Skeletal muscle satellite cell (primary cell): ENCODE measurements around the gene RPL22L1.
"Not testable (repeated sequence)": the region's sequence is repeated elsewhere in the genome, so short reads cannot be mapped to it uniquely, and the experiment has no call there.

ENCODE experiments used
- H3K27me3 ChIP-seq: 2 replicates; pipeline ENCODE4 v1.7.0; 2013; ENCODE audit warnings: low read length; ENCODE audit not compliant: control insufficient read depth, insufficient read depth
- H3K36me3 ChIP-seq: 2 replicates; pipeline ENCODE4 v1.7.0; 2013; ENCODE audit warnings: mild to moderate bottlenecking, control low read depth, low read length; ENCODE audit not compliant: insufficient read depth
- H3K4me1 ChIP-seq: 2 replicates; pipeline ENCODE4 v1.7.0; 2013; ENCODE audit warnings: low read length; ENCODE audit not compliant: control insufficient read depth, insufficient read depth
- H3K4me2 ChIP-seq: 2 replicates; pipeline ENCODE4 v1.7.0; 2013; ENCODE audit warnings: mild to moderate bottlenecking, low read length
- H3K4me3 ChIP-seq: 2 replicates; pipeline ENCODE4 v1.7.0; 2013; ENCODE audit warnings: low read length
- H3K9ac ChIP-seq: 2 replicates; pipeline ENCODE4 v1.7.0; 2013; ENCODE audit warnings: mild to moderate bottlenecking, low read depth, low read length, moderate library complexity
- H3K9me3 ChIP-seq: replicated peaks from 2 replicates; pipeline ENCODE4 v1.7.0; 2013; ENCODE audit warnings: mild to moderate bottlenecking, control low read depth, low read length

The RPL22L1 gene

GRCh38 chr3:170852324-170852723 is 17.7 kb downstream of the RPL22L1 start:
- Histone ChIP-seq H3K9ac (no peak overlapping the region), H3K4me1 (peaks cover 5% of the 10 kb centered on the region), H3K36me3 (no peaks in the 10 kb centered on the region), H3K27me3 (no peaks in the 10 kb centered on the region), H3K9me3 (no peaks in the 10 kb centered on the region), H3K4me2 (no peak overlapping the region), H3K4me3 (no peak overlapping the region)

GRCh38 chr3:170848292-170848917 is 21.6 kb downstream of the RPL22L1 start:
- Histone ChIP-seq H3K27me3 (no peaks in the 10 kb centered on the region), H3K4me1 (no peaks in the 10 kb centered on the region), H3K4me3 (no peak overlapping the region), H3K36me3 (no peaks in the 10 kb centered on the region), H3K9ac (no peak overlapping the region), H3K9me3 (no peaks in the 10 kb centered on the region), H3K4me2 (no peak overlapping the region)

- no peak overlapping the region for H3K9ac ChIP-seq
- H3K27me3 ChIP-seq = no peaks in the 10 kb centered on the region
- H3K4me2 ChIP-seq = no peak overlapping the region
- no peaks in the 10 kb centered on the region for H3K36me3 ChIP-seq
- H3K4me3 ChIP-seq = no peak overlapping the region
- H3K9me3 ChIP-seq = no peaks in the 10 kb centered on the region
- peaks cover 7% of the 10 kb centered on the region for H3K4me1 ChIP-seq
Measured at GRCh38 chr3:170844377-170844776, 25.6 kb downstream of the RPL22L1 start.

- Histone ChIP-seq H3K9ac (no peak overlapping the region), H3K9me3 (no peaks in the 10 kb centered on the region), H3K27me3 (peaks cover 1% of the 10 kb centered on the region), H3K4me1 (peaks cover 7% of the 10 kb centered on the region), H3K36me3 (no peaks in the 10 kb centered on the region), H3K4me3 (no peak overlapping the region), H3K4me2 (no peak overlapping the region)
Measured at GRCh38 chr3:170840291-170840859, 29.6 kb downstream of the RPL22L1 start.

GRCh38 chr3:170839518-170840100 is 30.4 kb downstream of the RPL22L1 start:
- Histone ChIP-seq H3K9ac (no peak overlapping the region), H3K27me3 (peaks cover 6% of the 10 kb centered on the region), H3K4me2 (no peak overlapping the region), H3K9me3 (no peaks in the 10 kb centered on the region), H3K36me3 (no peaks in the 10 kb centered on the region), H3K4me1 (peaks cover 7% of the 10 kb centered on the region), H3K4me3 (no peak overlapping the region)

GRCh38 chr3:170836491-170836890 is 33.5 kb downstream of the RPL22L1 start:
- H3K4me1 ChIP-seq = peaks cover 7% of the 10 kb centered on the region
- no peak overlapping the region for H3K4me2 ChIP-seq
- no peak overlapping the region for H3K9ac ChIP-seq
- H3K27me3 ChIP-seq = peaks cover 15% of the 10 kb centered on the region
- no peaks in the 10 kb centered on the region for H3K36me3 ChIP-seq
- no peaks in the 10 kb centered on the region for H3K9me3 ChIP-seq
- H3K4me3 ChIP-seq = no peak overlapping the region

GRCh38 chr3:170835336-170835735 is 34.7 kb downstream of the RPL22L1 start:
- H3K27me3 ChIP-seq = peaks cover 15% of the 10 kb centered on the region
- peaks cover 6% of the 10 kb centered on the region for H3K4me1 ChIP-seq
- no peak overlapping the region for H3K4me2 ChIP-seq
- no peak overlapping the region for H3K4me3 ChIP-seq
- no peaks in the 10 kb centered on the region for H3K36me3 ChIP-seq
- H3K9ac ChIP-seq = no peak overlapping the region
- H3K9me3 ChIP-seq = no peaks in the 10 kb centered on the region

- Histone ChIP-seq H3K4me3 (no peak overlapping the region), H3K27me3 (peaks cover 36% of the 10 kb centered on the region)
Measured at GRCh38 chr3:170830580-170830979, 39.4 kb downstream of the RPL22L1 start.

GRCh38 chr3:170829546-170830272 is 40.3 kb downstream of the RPL22L1 start:
- Histone ChIP-seq H3K27me3 (peaks cover 30% of the 10 kb centered on the region), H3K4me1 (no peaks in the 10 kb centered on the region), H3K4me3 (no peak overlapping the region), H3K4me2 (no peak overlapping the region), H3K9me3 (no peaks in the 10 kb centered on the region), H3K36me3 (no peaks in the 10 kb centered on the region), H3K9ac (no peak overlapping the region)

More at GRCh38 chr3:170830580-170830979, 39.4 kb downstream of the RPL22L1 start:
- no peaks in the 10 kb centered on the region for H3K4me1 ChIP-seq
- no peaks in the 10 kb centered on the region for H3K36me3 ChIP-seq
- no peak overlapping the region for H3K4me2 ChIP-seq
- no peaks in the 10 kb centered on the region for H3K9me3 ChIP-seq
- H3K9ac ChIP-seq = no peak overlapping the region

GRCh38 chr3:170826047-170826446 is 43.9 kb downstream of the RPL22L1 start:
- H3K9ac ChIP-seq = no peak overlapping the region
- no peaks in the 10 kb centered on the region for H3K36me3 ChIP-seq
- H3K4me2 ChIP-seq = no peak overlapping the region
- H3K27me3 ChIP-seq = peaks cover 21% of the 10 kb centered on the region
- no peak overlapping the region for H3K4me3 ChIP-seq
- H3K4me1 ChIP-seq = no peaks in the 10 kb centered on the region
- no peaks in the 10 kb centered on the region for H3K9me3 ChIP-seq

- not testable (repeated sequence) for H3K9me3 ChIP-seq, H3K4me1 ChIP-seq
- H3K27me3 ChIP-seq = peaks cover 12% of the 10 kb centered on the region
Measured at GRCh38 chr3:170823562-170823961, 46.4 kb downstream of the RPL22L1 start.

More at GRCh38 chr3:170823562-170823961, 46.4 kb downstream of the RPL22L1 start:
- H3K4me3 ChIP-seq, H3K9ac ChIP-seq, H3K36me3 ChIP-seq, H3K4me2 ChIP-seq: not testable (repeated sequence)
